ENCODE data around the gene HAVCR1.

HAVCR1 gene

DNA sequence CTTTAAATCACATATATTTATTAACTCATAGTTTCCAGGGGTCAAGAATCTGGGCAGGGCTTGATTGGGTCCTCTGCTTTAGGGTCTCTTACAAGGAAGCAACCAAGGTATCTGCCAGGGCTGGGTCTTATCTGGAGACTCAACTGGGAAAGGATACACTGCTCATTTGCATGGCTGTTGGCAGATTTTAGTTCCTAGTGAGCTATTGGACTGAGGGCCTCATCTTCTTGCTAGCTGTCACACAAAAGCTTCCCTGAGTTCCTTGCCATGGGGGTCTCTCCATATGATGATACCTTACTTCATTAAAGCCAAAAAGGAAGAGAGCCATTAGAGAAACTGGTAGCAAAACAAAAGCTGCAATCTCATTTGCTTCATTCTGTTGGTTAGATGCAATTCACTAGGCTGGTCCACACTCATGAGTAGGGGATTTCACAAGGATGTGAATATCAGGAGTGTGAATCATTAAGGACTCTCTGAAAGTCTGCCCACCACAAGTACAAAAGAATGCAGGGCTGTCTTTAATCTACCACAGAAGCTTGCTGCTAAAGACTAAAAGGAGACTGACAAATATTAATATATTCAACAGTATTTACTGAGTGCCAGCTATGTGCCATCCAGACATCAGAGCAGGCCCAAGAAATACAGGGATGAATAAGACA is 53.9 kb downstream of the HAVCR1 start:
- Histone ChIP-seq H3K9me3 (ENCODE audit: control insufficient read depth, low read length) (no peaks in the 10 kb centered on the region), H3K27ac (ENCODE audit: insufficient read depth, low read depth, low read length, poor library complexity, severe bottlenecking) (no peak overlapping the region), H3K4me1 (ENCODE audit: control insufficient read depth, insufficient read depth, low read length) (no peaks in the 10 kb centered on the region), H3K36me3 (ENCODE audit: control insufficient read depth, insufficient read depth, low read length) (no peaks in the 10 kb centered on the region), H3K27me3 (ENCODE audit: control insufficient read depth, insufficient read depth, low read length, poor library complexity, severe bottlenecking) (no peaks in the 10 kb centered on the region), H3K4me3 (ENCODE audit: insufficient read depth, low read depth, low read length) (no peak overlapping the region)

DNA sequence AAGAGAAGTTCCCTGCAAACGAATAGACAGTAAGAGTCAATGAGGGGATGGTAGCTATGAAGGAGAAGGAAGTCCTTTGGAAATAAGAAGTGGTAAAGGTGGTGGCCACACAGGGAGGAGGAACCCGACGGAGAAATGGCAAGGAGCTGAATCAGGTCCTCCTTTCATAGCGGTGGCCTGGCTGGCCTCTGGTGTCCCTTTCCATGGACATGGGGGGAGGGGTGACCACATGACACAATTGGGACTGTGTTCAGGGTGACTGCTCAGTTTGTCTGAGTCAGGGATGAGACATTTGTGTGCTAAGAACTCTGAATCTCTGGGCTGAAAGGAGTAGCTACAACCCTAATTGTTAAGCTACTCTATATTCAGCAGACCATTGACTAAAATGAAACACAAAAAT is 67.2 kb downstream of the HAVCR1 start:
- H3K27me3 ChIP-seq (ENCODE audit: control insufficient read depth, insufficient read depth, low read length, poor library complexity, severe bottlenecking): no peaks in the 10 kb centered on the region
- no peak overlapping the region for H3K4me3 ChIP-seq (ENCODE audit: insufficient read depth, low read depth, low read length)
- no peaks in the 10 kb centered on the region for H3K9me3 ChIP-seq (ENCODE audit: control insufficient read depth, low read length)
- H3K4me1 ChIP-seq (ENCODE audit: control insufficient read depth, insufficient read depth, low read length): no peaks in the 10 kb centered on the region
- H3K27ac ChIP-seq (ENCODE audit: insufficient read depth, low read depth, low read length, poor library complexity, severe bottlenecking): no peak overlapping the region
- H3K36me3 ChIP-seq (ENCODE audit: control insufficient read depth, insufficient read depth, low read length): no peaks in the 10 kb centered on the region
- WGBS, 2 experiments: 96 to 97% methylated on average over 4 of the region's 4 CpGs

DNA sequence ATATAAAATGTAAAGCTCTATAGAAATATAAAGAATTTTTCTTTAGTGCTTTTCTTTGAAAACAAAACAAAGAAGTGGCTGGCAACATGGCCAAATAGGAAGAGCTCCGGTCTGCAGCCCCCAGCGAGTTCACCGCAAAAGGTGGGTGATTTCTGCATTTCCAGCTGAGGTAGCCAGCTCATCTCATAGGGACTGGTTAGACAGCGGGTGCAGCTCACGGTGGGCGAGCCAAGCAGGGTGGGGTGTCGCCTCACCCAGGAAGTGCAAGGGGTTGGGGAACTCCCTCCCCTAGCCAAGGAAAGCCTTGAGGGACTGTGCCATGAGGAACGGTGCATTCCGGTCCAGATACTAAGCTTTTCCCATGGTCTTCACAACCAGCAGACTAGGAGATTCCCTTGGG is 74.9 kb downstream of the HAVCR1 start:
- WGBS, 2 experiments: 94 to 95% methylated on average over 9 of the region's 9 CpGs
- H3K36me3 ChIP-seq (ENCODE audit: control insufficient read depth, insufficient read depth, low read length): no peaks in the 10 kb centered on the region
- H3K4me1 ChIP-seq (ENCODE audit: control insufficient read depth, insufficient read depth, low read length): no peaks in the 10 kb centered on the region
- H3K27me3 ChIP-seq (ENCODE audit: control insufficient read depth, insufficient read depth, low read length, poor library complexity, severe bottlenecking): no peaks in the 10 kb centered on the region
- no peaks in the 10 kb centered on the region for H3K9me3 ChIP-seq (ENCODE audit: control insufficient read depth, low read length)
- no peak overlapping the region for H3K4me3 ChIP-seq (ENCODE audit: insufficient read depth, low read depth, low read length)
- no peak overlapping the region for H3K27ac ChIP-seq (ENCODE audit: insufficient read depth, low read depth, low read length, poor library complexity, severe bottlenecking)

DNA sequence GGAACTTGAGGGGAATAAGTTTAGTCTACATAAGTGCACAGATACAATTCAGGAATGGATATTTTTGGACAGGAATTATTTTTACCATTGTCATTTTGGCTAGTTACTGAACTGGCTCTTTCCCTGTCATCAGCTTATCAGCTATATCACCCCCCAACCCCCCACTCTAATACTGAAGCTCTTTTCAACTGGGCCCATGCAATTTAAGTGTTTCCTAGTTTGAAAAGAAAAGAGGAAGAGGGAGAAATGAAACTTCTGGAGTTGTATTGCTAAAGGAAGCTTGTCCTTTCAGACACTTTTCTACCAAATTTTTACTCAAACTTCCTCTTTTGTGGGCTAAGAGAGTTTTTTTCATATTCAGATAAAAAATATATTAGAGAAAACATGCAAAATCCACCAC is 77.4 kb downstream of the HAVCR1 start:
- H3K9me3 ChIP-seq (ENCODE audit: control insufficient read depth, low read length): no peaks in the 10 kb centered on the region
- no peak overlapping the region for H3K27ac ChIP-seq (ENCODE audit: insufficient read depth, low read depth, low read length, poor library complexity, severe bottlenecking)
- no peaks in the 10 kb centered on the region for H3K36me3 ChIP-seq (ENCODE audit: control insufficient read depth, insufficient read depth, low read length)
- H3K4me3 ChIP-seq (ENCODE audit: insufficient read depth, low read depth, low read length): no peak overlapping the region
- H3K4me1 ChIP-seq (ENCODE audit: control insufficient read depth, insufficient read depth, low read length): no peaks in the 10 kb centered on the region
- H3K27me3 ChIP-seq (ENCODE audit: control insufficient read depth, insufficient read depth, low read length, poor library complexity, severe bottlenecking): no peaks in the 10 kb centered on the region
